ELR (cell line): ENCODE measurements around the gene GRAMD1B.
A peak's percentile ranks its signal among the peaks of the same experiment; 100 is the strongest.
"Not testable (repeated sequence)": the region's sequence is repeated elsewhere in the genome, so short reads cannot be mapped to it uniquely, and the experiment has no call there.

Experiments used
- DNase-seq: peaks from one replicate; pipeline ENCODE4 v3.0.0-alpha.2; 2015; ENCODE audit warnings: low read depth

Gene GRAMD1B

DNA sequence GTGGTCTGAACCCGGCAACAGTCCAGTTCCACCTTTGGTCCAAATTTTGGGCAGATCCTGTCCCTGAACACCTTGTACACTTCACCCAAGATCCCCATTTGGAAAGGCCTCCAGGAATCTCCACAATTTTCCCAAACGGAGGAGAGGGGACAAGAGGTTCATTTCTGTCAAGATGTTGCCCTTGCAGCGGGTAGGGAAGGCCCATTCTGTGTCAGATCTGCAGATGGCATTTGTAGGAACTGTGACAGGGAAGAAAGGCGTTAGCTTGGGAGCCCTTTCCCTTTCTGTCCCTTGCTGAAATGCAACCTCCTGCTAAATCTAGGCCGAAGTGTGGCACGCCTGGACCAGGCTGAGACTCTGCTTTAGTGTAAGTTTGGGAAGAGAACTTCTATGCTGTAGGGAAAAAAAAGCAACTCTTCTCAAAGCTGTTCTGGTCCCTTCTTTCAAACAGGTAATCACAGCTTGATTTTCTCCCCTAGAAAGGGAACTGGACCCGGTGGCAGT lies 138.3 kb downstream of the GRAMD1B start:
- DNase-seq = no peak

DNA sequence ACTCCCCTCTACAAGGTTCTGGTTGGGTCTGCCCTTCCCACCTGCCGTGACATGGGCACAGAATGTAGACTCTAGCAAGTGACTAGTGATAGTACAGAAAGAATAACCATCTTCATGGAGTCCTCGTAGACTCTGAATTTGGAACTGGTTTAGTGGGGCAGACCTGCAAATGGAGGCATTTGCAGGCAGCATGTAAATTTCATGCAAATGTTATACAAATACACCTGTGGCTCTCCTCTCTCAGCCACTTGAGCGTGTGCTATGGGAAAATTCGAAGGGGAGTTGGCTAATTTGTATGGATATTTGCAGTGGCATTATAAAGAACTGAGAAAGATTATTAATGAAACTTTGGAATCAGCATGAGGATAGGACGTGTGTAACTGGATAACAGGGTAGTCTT lies 139.3 kb downstream of the GRAMD1B start:
- DNase-seq = no peak

DNA sequence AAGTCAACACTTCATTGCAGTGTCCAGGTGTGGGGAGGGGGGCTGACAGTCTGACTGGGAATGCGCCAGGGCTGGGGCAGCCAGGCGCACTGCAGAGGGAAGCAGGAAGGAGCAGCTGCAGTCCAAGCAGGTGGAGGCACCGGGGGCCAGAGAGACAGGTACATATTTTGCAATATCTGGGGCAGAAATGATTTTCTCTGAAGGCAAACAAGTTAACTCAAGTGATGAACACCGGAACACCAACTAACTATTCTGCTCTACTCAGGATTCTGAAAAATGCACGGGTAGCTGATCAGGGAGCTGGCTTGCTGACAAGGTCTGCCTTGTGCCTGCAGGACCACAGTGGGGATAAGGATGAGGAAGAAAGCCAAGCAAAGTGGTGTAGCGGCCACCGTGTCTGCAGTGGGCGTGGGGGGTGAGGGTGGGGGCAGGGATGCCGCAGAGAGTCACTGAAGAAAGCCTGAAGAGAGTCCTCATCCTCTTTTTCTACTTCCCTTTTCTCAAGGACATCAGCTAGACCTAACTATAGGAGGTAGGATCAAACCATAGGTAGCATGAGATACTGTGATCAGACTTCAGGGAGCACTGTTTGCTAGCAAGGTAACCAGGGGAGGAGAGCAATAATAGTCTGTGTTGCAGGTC lies 141.0 kb downstream of the GRAMD1B start:
- no peak for DNase-seq

DNA sequence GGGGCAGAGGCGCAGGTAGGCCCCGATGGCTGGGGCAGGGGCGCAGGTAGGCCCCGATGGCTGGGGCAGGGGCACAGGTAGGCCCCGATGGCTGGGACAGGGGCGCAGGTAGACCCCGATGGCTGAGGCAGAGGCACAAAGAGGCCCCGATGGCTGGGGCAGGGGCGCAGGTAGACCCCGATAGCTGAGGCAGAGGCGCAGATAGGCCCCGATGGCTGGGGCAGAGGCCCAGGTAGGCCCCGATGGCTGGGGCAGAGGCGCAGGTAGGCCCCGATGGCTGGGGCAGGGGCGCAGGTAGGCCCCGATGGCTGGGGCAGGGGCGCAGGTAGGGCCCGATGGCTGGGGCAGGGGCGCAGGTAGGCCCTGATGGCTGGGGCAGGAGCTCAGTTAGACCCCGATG lies 142.7 kb downstream of the GRAMD1B start:
- not testable (repeated sequence) for DNase-seq

DNA sequence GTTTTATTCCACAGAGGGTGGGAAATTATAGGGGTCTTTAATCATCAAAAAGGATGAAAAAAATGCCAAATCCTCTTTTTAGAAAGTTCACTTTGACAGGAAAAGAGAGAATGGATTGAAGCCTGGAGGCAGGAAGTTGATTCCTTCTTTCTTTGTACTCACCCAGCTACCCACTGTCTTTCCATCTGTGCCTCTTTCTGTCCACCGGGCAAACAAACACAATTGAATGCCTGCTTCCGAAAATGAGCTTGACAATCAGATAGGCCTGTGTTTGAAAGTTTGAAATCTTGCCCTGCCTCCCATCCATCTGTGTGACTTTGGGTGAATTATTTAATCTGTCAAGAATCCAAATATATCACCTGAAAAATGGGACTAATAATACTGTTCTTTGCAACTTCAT lies 143.2 kb downstream of the GRAMD1B start:
- no peak for DNase-seq

DNA sequence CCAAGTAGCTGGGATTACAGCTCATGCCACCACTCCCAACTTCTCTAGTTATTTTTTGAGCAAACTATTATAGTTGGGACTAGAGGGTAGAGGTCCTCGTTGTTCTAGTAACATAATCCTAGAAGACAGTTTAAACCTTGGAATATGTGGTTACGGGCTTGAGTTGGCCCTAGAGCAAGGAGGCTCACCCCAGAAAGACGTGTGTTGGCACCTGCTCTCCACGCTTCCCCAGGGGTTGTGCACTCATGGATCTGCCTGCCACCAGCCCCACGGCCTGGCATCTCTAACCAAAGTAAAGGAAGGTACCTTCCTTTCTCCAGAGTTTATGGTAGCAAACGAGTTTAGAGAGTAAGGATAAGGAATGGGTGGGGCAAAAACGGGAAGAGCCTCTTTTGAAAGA lies 145.4 kb downstream of the GRAMD1B start:
- no peak for DNase-seq

DNA sequence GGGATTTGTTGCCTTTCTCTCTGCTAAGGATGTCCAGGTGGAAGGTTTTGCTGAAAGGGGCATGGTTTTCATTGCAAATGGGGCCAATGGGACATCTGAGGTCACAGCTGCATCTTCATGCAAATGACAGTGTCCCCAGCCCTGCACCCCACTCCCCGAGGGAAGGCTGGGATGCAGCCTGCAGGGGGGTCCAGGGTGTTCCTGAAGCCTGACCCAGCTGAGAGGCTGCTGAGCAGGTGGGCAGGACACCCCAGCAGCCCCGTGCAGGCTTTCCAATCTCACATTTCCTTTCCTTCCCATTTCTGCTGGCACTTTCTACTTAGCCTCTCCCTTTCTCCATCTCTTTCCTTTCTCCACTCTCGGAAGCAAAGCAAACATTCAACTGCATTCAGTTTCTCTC lies 146.0 kb downstream of the GRAMD1B start:
- DNase-seq = no peak

DNA sequence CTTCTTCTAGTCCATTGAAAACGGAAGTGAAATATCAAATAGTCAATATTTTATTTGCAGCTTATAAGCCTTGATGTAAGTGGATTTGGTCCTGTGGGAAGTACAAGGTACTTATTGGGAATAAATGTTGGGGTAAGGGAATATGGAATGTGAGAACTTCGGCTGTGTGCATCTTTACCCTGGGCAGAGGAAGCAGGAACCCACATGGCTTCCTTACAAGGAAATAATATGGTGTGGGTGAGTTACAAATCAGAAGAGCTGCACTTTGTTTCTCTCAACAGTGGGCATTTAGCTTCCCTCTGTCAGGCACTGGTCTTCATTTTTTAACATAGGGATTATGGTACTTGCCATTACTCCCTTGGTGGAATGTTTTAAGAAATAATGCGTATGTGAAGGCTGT lies 146.4 kb downstream of the GRAMD1B start:
- DNase-seq = no peak

DNA sequence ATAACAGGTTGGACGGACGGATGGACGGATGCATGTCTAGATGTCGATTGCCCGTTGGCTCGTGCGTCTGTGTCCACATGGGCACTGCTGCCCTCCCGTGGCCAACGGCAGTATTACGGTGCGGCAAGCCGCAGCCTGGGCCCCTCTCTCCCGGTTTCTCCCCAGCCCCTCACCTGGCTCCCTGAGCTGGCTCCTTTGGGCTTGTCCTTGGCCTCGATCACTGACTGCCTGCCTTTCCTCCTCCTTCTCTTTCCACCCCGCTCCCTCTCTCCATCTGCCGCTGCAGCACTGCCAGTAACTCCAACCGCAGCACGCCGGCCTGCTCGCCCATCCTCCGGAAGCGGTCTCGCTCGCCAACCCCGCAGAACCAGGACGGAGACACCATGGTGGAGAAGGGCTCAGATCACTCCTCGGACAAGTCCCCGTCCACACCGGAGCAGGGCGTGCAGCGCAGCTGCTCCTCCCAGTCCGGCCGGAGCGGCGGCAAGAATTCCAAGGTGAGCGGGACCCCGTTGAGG lies 147.1 kb downstream of the GRAMD1B start:
- peak; percentile 67 for DNase-seq

DNA sequence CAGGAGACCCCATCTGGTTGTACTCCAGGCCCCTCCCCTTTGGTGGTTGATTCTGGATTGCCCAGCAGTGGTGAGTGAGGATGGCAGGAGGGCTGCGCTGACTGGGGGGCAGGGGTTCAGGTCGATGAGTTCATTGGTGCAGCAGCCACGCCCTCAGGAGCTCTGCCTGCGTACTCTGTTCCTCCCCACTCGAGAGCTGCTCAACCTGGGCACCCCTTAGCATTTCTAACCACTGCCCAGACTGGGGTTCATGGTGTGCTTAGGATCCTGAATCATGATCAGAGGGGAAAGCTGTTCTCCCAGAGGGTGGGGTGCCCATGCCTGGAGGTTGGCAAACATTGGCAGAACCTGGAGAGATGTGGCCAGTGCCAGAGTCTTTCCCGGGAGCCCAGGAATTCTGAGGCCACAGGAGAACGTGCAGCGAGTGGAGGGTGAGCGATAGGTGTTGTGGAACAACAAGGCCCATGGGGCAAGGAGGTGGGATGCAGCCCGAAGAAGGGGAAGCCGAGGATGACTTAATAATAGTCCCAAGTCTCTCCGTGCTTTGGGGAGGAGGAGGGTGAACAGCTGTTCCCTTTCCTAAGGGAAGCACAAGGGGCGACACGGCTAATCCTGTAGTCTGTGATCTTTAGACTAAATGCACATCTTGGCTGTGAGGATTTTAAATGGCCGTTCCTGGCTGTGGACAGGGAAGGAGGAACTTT lies 148.9 kb downstream of the GRAMD1B start:
- no peak for DNase-seq

DNA sequence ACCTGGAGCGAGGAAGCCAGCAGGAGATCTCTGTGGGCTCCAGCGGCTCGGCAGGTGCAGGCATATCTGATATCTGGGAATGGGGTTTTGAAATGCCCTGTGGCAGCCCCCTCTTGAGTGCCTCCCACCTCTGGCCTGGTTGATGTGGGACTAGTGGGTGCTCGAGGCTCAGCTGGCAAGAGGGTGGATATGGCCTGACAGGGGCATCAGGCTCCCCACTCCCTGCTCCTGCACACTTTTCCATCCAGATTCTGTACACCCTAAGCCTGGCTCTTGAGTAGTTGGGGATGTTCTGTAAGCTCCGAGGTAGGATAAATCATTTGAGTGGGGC lies 149.4 kb downstream of the GRAMD1B start:
- DNase-seq = no peak

DNA sequence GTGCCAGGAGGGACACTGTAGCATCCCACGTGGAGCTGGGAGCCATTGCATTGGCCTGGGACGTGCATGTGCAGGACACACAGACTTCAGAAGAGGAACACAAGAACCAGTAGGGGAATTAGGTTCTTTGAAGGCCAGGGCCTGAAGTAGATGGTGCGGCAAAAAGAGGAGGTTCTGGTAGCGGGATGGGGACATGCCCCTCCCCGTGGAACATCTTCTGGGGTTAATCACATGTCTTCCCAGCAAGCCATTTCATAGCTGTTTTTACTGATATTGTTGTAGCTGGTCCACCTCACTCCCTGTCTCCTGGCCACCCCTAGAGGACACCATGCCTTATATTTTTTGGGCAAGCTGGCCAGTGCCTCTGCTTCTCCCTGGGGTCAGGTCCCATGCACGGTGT lies 150.1 kb downstream of the GRAMD1B start:
- DNase-seq = no peak

DNA sequence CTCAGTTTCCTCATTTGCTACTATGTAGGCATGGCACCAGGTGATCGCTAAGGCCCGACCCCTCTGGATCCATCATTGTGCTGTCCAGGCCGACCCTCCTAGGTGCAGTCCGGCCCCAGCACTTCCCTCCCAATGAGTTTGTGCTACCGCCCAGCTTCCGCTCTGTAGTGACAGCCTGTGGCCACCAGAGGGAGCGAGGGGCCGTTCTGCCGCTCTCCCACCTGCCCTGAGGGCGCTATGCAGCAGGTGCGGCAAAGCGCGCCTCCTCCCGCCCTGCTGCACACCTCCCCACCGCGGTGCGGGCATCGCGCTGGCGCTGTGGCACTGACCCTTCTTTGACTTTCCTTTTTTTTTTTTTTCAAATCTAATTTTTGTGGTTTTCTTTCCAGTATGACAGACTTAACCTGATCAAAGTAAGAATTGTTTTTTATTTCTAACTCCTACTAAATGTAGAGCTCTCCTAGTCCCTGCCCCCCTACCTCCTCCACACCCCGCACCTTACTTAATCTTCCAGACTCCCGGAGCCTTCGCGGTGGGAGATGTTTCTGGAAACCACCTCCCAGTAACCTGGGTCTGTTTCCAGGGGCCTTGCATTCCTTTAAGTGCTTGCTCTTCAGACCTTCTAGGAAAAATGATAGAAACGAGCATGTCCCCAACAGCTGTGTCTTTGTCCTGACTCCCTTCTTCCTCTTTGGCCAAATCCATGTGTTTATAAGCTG lies 150.6 kb downstream of the GRAMD1B start:
- DNase-seq = peak; percentile 61

DNA sequence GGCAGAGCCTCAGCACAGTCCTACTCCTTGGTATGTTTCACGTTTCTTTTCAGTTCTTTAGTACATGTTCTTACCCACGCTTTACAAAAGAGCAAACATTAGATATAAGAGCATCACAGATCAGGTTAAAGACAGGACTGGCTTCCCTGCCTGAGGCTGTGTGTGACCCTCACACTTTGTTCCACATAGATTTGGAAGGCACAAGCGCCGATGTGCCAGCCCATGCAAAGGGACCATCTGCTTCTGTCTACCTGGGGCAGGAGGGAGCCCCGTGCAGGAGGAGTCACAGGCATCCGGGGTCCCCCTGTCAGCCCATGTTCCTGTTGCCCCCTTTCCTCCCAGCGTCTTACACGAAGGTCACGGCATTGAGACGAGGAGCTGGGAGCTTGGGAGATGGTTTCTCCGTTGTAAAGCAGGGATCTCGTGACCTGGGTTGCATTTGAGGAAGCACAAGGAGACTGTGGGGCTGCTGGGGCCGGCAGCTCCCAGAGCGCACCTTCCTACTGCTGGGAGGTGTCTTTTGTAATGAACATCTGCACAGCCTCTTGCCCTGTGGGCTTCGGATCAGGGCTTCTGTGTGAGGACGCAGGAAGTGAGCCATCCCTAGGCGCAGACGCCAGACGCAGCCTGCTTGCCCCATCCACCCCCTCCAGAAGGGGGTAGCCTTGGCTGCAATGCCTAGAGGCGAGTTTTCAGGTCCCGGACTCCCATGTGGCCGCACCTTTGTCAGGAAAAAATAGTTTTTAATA lies 151.8 kb downstream of the GRAMD1B start:
- DNase-seq = no peak

DNA sequence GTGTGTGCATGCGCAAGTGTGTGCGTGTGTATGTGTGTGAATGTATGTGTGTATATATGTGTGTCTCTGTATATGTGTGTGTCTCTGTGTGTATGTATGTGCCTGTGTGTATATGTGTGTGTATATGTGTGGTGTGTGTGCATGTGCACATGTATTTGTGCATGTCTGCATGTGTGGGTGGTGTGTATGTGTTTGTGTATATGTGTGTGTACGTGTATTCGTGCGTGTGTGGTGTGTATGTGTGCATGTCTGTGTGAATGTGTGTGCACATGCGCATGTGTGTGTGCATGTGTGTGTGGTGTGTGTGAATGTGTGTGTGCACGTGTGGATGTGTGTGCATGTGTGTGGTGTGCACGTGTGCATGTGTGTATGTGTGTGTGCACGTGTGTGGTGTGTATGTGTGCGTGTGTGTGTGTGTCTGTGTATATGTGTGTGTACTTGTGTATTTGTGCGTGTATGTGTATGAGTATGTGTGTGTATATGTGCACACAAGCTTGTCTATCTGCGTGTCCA lies 153.0 kb downstream of the GRAMD1B start:
- DNase-seq = no peak

DNA sequence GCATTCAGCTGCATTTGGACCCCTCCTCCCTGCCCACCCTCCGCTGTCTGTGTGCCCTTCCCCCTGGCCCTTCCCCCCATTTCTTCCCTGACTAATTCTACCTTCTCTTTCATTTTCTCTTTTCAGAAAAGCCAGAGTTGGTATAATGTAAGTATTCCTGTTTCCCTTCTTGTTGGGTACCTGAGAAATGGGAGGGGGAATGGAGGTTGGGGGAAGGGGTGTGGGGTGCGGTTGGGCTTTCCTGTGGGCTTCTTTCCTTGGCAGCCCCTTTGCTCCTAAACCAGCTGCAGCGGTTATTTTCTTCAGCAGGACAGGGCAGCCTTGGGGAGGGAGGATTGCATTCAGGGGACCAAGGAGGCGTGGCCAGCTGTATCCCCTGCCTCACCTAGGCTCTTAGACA lies 154.1 kb downstream of the GRAMD1B start:
- DNase-seq = no peak

DNA sequence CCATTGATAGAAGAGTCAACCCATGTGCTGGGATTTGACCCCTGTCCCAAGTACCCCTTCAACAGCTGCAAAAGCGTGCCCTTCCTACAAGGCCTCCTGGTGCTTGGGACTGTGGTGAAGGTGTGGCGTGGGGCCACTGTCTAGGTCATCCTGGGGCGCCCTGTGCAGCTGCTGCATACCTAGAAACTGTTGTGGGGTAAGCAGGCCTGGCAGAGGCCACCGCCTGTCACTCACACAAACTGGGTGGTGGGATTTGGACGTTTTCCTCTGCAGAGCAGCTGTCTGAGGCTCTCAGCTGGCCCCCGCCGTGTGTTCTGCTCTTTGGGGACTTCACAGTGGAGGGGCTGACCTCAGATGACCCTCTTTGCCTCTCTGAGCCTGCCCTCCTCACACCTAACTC lies 154.7 kb downstream of the GRAMD1B start:
- no peak for DNase-seq

DNA sequence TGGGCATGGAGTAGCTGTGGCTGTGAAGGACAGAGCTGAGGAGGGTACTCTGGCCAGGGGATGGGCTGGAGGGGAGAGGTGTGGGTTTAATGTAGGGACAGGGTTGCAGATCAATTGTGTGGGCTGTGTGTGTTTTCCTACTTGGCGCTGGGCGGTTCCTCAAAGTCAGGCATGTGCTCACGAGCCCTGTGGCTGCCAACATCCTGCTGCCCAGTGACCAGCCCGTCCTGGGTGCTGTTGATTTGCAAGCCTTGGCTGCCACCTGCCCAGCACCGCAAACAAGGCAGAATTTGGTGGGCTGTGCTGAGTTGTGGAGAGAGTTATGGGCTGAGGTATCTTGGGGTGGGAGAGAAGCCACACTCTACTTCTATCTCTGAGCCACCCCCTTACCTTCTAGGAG lies 155.1 kb downstream of the GRAMD1B start:
- DNase-seq = no peak

DNA sequence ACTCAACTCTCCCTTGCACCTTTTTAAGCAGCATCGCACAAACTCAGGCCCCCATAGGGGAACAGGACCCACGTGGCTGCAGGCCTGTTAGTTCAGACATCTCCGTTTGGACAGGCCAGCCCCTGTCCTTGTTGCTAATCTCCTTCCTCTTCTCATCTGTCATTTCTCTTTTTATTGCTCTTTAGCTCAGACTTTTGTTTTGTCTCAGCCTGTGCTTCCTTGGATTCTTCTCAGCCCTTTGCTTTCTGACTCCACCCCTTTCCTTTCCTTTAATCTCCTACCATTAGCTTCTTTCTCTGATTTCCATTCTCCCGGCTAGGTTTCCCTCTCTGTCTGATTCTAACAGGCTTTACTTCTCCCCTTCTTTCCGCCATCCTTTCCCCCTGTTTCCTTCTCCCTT lies 155.6 kb downstream of the GRAMD1B start:
- DNase-seq = no peak

DNA sequence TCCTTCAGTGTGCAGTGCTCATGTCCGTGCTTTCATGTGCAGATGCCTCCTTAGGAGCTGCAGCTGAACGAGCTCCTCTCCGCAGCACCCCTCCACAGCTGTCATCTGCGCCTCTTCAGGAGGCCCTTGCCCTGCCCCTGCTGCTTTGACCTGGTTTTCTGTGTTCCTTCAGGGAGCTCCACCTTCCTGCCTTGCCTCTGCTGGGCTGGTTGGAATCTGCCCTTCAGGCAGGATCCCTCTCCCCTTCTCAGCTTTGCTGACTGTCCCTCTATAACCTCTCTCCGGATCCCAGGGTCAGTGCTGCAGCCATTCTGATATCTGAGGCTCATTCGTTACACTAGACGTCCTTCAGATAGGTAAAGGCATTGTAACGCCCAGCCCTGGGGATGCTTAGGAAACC lies 156.5 kb downstream of the GRAMD1B start:
- DNase-seq = no peak

DNA sequence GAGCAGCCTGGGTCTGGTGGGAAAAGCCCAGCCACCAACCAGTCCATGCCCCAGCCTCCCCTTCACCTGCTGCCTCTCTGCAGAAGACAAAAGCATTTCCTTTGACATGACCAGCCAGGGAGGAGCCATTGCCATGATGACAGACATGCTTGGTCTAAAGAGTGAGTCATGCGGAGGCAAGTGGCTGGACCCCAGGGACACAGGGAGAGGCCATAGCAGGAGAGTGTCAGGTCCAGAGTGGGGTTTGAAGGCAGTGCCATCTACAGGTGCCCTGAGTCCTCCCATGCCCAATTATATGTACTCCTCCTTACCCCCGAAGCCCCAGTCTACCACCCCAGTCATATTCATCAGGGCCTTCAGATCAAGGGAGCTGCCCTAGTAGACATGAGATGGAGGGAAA lies 157.0 kb downstream of the GRAMD1B start:
- peak; percentile 40 for DNase-seq

DNA sequence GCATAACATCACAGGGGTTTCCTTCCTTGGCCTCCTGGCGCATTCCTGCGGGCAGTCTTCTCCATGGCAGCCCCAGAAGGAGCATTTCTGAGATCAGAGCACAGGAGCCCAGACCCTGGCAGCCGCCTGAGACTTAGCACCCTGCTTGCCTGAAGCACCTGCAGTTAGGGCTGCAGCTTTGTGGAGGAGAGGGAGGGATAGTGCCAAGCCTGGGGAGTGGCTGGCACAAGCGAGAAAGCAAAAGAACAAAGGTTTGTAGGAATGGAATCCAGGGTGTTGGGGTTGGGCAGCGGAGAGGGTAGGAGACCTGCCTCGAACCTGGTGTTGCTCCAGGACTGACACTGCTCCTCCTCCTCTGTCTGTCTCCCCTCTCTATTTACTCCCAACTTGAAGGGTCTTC lies 157.5 kb downstream of the GRAMD1B start:
- no peak for DNase-seq
